ENCODE results near the gene UQCRQ.

Gene UQCRQ

DNA sequence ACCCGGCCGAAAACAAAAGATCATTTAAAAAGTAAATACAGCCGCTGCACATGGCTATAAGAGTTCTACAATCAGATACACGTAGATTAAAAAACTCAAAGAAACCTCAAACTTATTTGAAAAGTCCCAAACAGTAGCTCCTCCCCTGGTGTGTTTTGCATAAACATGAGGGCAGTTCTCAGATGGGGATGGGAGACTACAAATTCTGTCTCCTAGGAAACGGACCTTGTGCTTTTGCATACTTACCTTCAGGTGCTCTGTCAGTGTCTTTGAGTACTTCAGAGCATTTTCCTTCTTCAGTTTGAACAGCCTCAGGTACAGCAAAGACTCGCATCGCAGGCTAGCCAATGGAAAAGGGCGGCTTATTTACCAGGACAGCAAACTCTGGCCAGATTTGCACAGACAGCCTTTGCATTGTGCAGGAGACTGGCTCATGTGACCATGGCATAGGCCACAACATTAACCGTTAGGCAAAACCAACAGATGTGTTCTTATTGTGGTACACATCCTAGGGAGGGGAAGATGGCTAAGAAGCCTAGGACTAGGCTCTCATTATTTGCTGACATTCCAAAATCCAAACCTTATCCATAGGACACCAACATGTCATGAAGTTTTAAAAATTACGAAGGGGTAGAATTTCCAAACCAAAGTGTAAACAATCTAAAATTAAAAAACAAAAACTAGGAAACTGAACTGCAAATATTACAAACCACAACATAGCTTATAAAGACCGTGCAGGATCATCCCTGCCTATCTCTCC, 19.8 kb downstream of the UQCRQ start:
- Histone ChIP-seq H4K20me1 (ENCODE audit: insufficient read depth, low read length, poor library complexity, severe bottlenecking) (no peaks in the 10 kb centered on the region), H3K79me2 (ENCODE audit: insufficient read depth, low read length) (no peaks in the 10 kb centered on the region), H3K4me2 (ENCODE audit: low read depth, low read length, poor library complexity, severe bottlenecking) (no peak overlapping the region), H3K9me3 (ENCODE audit: insufficient read depth, low read depth, low read length) (no peaks in the 10 kb centered on the region), H3F3A (ENCODE audit: low read depth) (no peaks in the 10 kb centered on the region), H3K27me3 (ENCODE audit: insufficient read depth, low read length, poor library complexity, severe bottlenecking) (no peaks in the 10 kb centered on the region), H2AFZ (ENCODE audit: low read length) (no peak overlapping the region), H3K36me3 (ENCODE audit: insufficient read depth, low read length) (peaks cover 23% of the 10 kb centered on the region; the same call in 1 of the 2 replicates), H3K9ac (ENCODE audit: low read depth, low read length, poor library complexity, severe bottlenecking) (no peak overlapping the region), H3K9me2 (replicated peaks; ENCODE audit: low read depth, low read length) (no peaks in the 10 kb centered on the region), H3K4me1 (ENCODE audit: insufficient read depth, low read length, poor library complexity, severe bottlenecking) (no peaks in the 10 kb centered on the region), H3K4me3 (ENCODE audit: low read length, poor library complexity, severe bottlenecking) (no peak overlapping the region)
- TF ChIP-seq EZH2phosphoT487 (IDR thresholded peaks at IDR 0.05; ENCODE audit: borderline replicate concordance) = no peak
- TF ChIP-seq, protein P1, sequence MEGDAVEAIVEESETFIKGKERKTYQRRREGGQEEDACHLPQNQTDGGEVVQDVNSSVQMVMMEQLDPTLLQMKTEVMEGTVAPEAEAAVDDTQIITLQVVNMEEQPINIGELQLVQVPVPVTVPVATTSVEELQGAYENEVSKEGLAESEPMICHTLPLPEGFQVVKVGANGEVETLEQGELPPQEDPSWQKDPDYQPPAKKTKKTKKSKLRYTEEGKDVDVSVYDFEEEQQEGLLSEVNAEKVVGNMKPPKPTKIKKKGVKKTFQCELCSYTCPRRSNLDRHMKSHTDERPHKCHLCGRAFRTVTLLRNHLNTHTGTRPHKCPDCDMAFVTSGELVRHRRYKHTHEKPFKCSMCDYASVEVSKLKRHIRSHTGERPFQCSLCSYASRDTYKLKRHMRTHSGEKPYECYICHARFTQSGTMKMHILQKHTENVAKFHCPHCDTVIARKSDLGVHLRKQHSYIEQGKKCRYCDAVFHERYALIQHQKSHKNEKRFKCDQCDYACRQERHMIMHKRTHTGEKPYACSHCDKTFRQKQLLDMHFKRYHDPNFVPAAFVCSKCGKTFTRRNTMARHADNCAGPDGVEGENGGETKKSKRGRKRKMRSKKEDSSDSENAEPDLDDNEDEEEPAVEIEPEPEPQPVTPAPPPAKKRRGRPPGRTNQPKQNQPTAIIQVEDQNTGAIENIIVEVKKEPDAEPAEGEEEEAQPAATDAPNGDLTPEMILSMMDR (conservative IDR thresholded peaks at IDR 0.05; ENCODE audit: low read length) = no peak

DNA sequence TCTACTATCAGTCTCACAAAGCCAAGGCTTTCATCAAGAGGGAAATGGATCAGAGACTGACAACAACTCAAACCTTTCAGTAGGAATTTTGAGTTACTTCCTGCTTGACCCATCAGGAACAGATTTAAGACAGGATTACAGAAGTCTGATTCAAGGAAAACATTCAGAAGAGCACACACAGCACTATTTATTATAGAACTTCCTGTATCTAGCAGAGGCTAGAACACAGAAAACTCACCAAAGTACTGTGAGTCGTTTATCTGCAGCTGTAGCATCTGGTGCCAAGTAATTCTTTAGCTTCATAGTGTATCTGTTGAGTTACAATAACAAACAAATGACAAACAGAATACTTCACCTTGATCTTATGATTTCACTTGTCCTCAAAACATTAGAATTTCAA, 20.8 kb downstream of the UQCRQ start:
- TF ChIP-seq, protein P1 (conservative IDR thresholded peaks at IDR 0.05; ENCODE audit: low read length) = no peak
- TF ChIP-seq EZH2phosphoT487 (IDR thresholded peaks at IDR 0.05; ENCODE audit: borderline replicate concordance) = no peak
- peaks cover 26% of the 10 kb centered on the region; the same call in 1 of the 2 replicates for H3K36me3 ChIP-seq (ENCODE audit: insufficient read depth, low read length)
- no peak overlapping the region for H2AFZ ChIP-seq (ENCODE audit: low read length)
- H4K20me1 ChIP-seq (ENCODE audit: insufficient read depth, low read length, poor library complexity, severe bottlenecking) = no peaks in the 10 kb centered on the region
- H3F3A ChIP-seq (ENCODE audit: low read depth) = no peaks in the 10 kb centered on the region
- H3K4me3 ChIP-seq (ENCODE audit: low read length, poor library complexity, severe bottlenecking) = no peak overlapping the region
- no peaks in the 10 kb centered on the region for H3K9me3 ChIP-seq (ENCODE audit: insufficient read depth, low read depth, low read length)
- H3K9ac ChIP-seq (ENCODE audit: low read depth, low read length, poor library complexity, severe bottlenecking) = no peak overlapping the region
- no peaks in the 10 kb centered on the region for H3K9me2 ChIP-seq (replicated peaks; ENCODE audit: low read depth, low read length)
- H3K79me2 ChIP-seq (ENCODE audit: insufficient read depth, low read length) = no peaks in the 10 kb centered on the region
- no peaks in the 10 kb centered on the region for H3K27me3 ChIP-seq (ENCODE audit: insufficient read depth, low read length, poor library complexity, severe bottlenecking)
- H3K4me1 ChIP-seq (ENCODE audit: insufficient read depth, low read length, poor library complexity, severe bottlenecking) = no peaks in the 10 kb centered on the region
- H3K4me2 ChIP-seq (ENCODE audit: low read depth, low read length, poor library complexity, severe bottlenecking) = no peak overlapping the region

DNA sequence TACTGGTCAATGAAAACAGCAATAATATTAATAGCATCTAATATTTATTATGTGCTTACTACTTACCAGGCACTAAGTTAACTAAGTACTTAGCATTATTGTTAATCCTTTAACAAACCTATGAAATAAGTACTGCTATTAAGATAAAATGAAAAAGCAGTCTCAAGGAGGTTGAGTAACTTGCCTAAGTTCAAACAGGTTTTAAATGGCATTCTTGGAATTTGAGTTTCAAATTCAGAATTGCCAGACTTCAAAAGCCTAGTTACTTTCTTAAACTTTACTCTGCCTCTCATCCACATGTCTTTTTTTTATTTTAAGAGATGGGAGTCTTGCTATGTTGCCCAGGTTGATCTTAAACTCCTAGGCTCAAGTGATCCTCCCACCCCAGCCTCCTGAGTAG, 23.1 kb downstream of the UQCRQ start:
- H3K36me3 ChIP-seq (ENCODE audit: insufficient read depth, low read length) = peaks cover 41% of the 10 kb centered on the region; the same call in 1 of the 2 replicates

More for the DNA sequence above, 23.1 kb downstream of the UQCRQ start:
- Histone ChIP-seq H3F3A (ENCODE audit: low read depth) (no peaks in the 10 kb centered on the region), H3K4me3 (ENCODE audit: low read length, poor library complexity, severe bottlenecking) (no peak overlapping the region), H3K27me3 (ENCODE audit: insufficient read depth, low read length, poor library complexity, severe bottlenecking) (no peaks in the 10 kb centered on the region), H3K4me2 (ENCODE audit: low read depth, low read length, poor library complexity, severe bottlenecking) (no peak overlapping the region), H3K9ac (ENCODE audit: low read depth, low read length, poor library complexity, severe bottlenecking) (no peak overlapping the region), H3K9me3 (ENCODE audit: insufficient read depth, low read depth, low read length) (no peaks in the 10 kb centered on the region), H3K4me1 (ENCODE audit: insufficient read depth, low read length, poor library complexity, severe bottlenecking) (no peaks in the 10 kb centered on the region), H3K79me2 (ENCODE audit: insufficient read depth, low read length) (no peaks in the 10 kb centered on the region), H4K20me1 (ENCODE audit: insufficient read depth, low read length, poor library complexity, severe bottlenecking) (no peaks in the 10 kb centered on the region), H3K9me2 (replicated peaks; ENCODE audit: low read depth, low read length) (no peaks in the 10 kb centered on the region), H2AFZ (ENCODE audit: low read length) (no peak overlapping the region)
- TF ChIP-seq, protein P1 (conservative IDR thresholded peaks at IDR 0.05; ENCODE audit: low read length) = no peak
- TF ChIP-seq EZH2phosphoT487 (IDR thresholded peaks at IDR 0.05; ENCODE audit: borderline replicate concordance) = no peak

All from Loucy (cell line).